Tongue (tissue), 3 donors: ENCODE results near the gene PAPLN. TPM values are rescaled to one million over a fixed set of nuclear protein-coding genes. Genes with fewer than 3 reads are reported as not detected.
A peak's percentile ranks its signal among the peaks of the same experiment; 100 is the strongest.
"Not testable (repeated sequence)": the region's sequence is repeated elsewhere in the genome, so short reads cannot be mapped to it uniquely, and the experiment has no call there.

Source experiments
- DNase-seq: peaks from one replicate; pipeline ENCODE4 v3.0.0-alpha.2; 2015
- small RNA-seq: library from RNA; depleted of rRNA; stranded (forward); fragments of <200 nt; gene quantifications from one replicate; pipeline ENCODE3, GENCODE V24; 2014; ENCODE audit warnings: low replicate concordance
- total RNA-seq: library from RNA; depleted of rRNA; stranded (reverse); fragments of >200 nt; gene quantifications from one replicate; pipeline ENCODE4 v1.2.3, GENCODE V29; 2014

PAPLN gene
- total RNA-seq, 1 donor from 2014 or later = 7.3 TPM

DNA sequence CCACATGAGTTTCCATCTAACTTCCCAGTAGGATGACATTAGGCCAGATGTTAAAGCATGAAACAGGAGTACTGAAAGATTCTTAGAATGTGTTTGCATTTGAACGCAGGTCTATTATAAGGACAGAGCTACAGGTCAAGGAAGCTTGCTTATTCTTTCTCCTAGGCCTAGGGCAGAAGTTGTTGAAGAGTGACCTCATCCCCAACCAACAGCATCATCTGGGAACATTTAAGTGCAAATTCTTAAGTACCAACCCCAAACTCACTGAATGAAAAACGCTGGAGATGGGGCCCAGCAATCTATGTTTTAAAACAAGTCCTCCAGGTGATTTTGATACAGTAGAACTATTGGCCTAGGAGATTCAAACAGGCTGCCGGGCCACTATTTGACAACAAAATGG is 52.4 kb downstream of the PAPLN start:
- no peak for DNase-seq

- DNase-seq = no peak
These were observed 53.0 kb downstream of the PAPLN start for GRCh38 chr14:73290279-73290678.

DNA sequence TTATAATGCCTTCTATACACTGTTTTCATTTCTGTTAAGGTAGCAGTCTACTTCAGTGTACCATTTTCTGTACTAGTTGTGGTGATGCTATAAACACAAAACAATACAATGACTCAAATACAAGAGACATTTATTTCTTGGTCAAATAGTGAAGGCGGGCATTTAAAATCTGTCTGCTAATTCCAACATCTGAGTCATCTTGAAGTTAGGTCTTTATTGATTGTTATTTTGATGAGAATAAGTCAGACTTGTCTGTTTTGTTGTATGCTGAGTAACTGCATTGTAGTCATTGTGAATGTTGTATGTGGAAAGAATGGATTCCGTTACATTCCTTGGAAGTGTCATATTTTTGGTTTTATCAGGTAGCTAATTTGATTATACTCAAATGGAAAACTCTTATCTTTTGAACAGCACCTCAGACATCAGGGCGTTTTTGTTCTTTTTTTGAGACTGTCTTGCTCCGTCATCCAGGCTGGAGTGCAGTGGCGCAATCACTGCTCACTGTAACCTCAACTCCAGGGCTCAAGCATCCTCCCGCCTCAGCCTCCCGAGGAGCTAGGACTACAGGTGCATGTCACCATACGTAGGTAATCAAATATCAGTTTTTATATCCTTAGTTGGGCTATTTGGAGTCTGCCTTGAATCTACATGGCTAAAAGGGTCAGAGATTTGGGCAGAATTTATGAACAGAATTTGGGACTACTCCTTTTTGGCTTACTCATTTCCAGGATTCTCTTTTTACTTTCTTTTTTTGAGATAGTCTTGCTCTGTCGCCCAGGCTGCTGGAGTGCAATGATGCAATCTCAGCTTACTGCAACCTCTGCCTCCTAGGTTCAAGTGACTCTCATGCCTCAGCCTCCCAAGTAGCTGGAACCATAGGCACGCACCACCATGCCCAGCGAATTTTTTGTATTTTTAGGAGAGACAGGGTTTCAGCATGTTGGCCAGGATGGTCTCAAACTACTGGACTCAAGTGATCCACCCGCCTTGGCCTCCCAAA is 56.8 kb downstream of the PAPLN start:
- DNase-seq = no peak

- DNase-seq = peak; percentile 64
These were observed 58.0 kb downstream of the PAPLN start for GRCh38 chr14:73295198-73295796.

GRCh38 chr14:73305499-73305898 is 68.2 kb downstream of the PAPLN start:
- DNase-seq = no peak

- no peak for DNase-seq
These were observed 70.0 kb downstream of the PAPLN start for GRCh38 chr14:73307261-73307660.

DNA sequence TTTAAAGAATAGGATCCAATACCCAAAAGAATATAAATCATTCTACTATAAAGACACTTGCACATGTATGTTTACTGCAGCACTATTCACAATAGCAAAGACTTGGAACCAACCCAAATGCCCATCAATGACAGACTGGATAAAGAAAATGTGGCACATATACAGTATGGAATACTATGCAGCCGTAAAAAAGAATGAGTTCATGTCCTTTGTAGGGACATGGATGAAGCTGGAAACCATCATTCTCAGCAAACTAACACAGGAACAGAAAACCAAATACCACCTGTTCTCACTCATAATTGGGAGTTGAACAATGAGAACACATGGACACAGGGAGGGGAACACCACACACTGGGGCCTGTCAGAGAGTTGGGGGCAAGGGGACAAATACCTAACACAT is 71.9 kb downstream of the PAPLN start:
- not testable (repeated sequence) for DNase-seq

DNA sequence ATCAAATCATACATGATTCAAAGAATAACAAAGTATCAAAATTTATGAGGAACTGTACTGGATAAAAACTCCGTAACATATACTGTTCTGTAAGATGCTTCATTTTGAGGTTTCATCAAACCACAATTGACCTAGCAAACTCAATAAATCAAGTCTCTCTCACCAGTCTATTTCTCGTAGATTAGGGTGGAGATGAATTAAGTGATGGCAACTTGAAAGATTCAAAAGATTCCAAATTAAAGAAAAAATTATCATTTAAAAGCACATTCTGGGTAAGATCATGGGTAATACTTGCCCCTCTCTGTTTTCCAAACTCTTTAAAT is 74.4 kb downstream of the PAPLN start:
- no peak for DNase-seq

GRCh38 chr14:73312687-73313086 is 75.4 kb downstream of the PAPLN start:
- no peak for DNase-seq

DNA sequence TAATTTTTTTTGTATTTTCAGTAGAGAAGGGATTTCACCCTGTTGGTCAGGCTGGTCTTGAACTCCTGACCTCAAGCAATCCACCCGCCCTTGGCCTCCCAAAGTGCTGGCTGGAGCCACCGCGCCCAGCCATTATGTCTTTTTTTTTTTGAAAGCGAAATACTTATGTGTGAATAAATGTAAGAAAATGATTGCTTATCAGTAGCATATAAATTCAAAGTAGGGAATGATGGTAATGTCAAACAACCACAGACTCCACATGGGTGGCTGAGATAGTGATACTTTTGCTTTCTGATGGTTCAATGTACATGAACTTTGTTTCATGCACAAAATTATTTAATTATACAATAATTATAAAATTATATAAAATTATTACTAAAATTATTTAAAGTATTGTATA is 75.8 kb downstream of the PAPLN start:
- no peak for DNase-seq

DNA sequence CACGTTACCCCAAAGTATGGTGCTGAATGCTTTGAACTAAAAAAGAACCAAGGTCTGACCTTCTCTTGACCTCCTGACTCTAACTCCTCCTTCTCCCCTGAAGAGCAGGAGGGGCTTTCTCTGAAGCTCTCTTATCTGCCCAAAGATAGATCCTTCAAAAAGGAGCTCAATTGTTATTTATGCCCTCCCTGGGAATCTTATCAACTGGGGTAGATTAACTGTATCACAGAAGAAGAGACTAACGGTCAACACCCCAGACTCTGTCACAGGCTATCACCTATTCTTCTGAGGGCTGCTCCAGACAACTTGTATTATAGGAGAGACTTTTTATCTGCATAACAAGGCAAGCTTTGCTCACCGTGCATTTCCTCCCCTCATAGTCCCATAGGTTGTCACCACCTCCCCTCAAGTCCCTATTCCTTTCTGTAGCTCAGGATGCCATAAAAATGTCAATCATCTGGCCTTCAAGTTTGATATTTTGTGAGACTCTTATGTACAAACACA is 86.6 kb downstream of the PAPLN start:
- no peak for DNase-seq

Small RNAs within 50 kb of the gene (small RNA-seq; reads per million reads assigned to genes)
- gene AC004858.1 = not detected
- not detected for gene RNU6-419P

Other genes with a start within 250 kb of the PAPLN start
- 15.3 TPM for gene ZFYVE1, start 210.4 kb upstream of the PAPLN start, total RNA-seq
- gene RBM25, start 179.0 kb upstream of the PAPLN start, total RNA-seq = 56.6 TPM
- gene PSEN1, start 101.0 kb upstream of the PAPLN start, total RNA-seq = 49.5 TPM
- 38.9 TPM for gene NUMB, start 221.0 kb downstream of the PAPLN start, total RNA-seq